EL (cell line): ENCODE data around the gene METTL8.
A peak's percentile ranks its signal among the peaks of the same experiment; 100 is the strongest.
"Not testable (repeated sequence)": the region's sequence is repeated elsewhere in the genome, so short reads cannot be mapped to it uniquely, and the experiment has no call there.

Source experiments
- DNase-seq: peaks from one replicate; pipeline ENCODE4 v3.0.0-alpha.2; 2016

METTL8 gene

GRCh38 chr2:171401947-171402346 is 31.8 kb downstream of the METTL8 start:
- no peak for DNase-seq

GRCh38 chr2:171400395-171400794 is 33.4 kb downstream of the METTL8 start:
- no peak for DNase-seq

GRCh38 chr2:171399292-171399691 is 34.5 kb downstream of the METTL8 start:
- DNase-seq, result no peak

- DNase-seq, result no peak
These were observed 39.5 kb downstream of the METTL8 start for GRCh38 chr2:171394164-171394740.

GRCh38 chr2:171393487-171393886 is 40.3 kb downstream of the METTL8 start:
- DNase-seq, result no peak

- DNase-seq, result no peak
These were observed 42.3 kb downstream of the METTL8 start for GRCh38 chr2:171391532-171391931.

GRCh38 chr2:171390941-171391516 is 42.8 kb downstream of the METTL8 start:
- peak; percentile 72 for DNase-seq

GRCh38 chr2:171389780-171390179 is 44.0 kb downstream of the METTL8 start:
- no peak for DNase-seq

GRCh38 chr2:171389325-171389724 is 44.5 kb downstream of the METTL8 start:
- DNase-seq, result no peak

GRCh38 chr2:171387052-171387451 is 46.7 kb downstream of the METTL8 start:
- DNase-seq, result no peak

- DNase-seq, result no peak
These were observed 47.2 kb downstream of the METTL8 start for GRCh38 chr2:171386627-171387026.

GRCh38 chr2:171383134-171383533 is 50.7 kb downstream of the METTL8 start:
- DNase-seq, result no peak

GRCh38 chr2:171382175-171382574 is 51.6 kb downstream of the METTL8 start:
- not testable (repeated sequence) for DNase-seq

- not testable (repeated sequence) for DNase-seq
These were observed 55.9 kb downstream of the METTL8 start for GRCh38 chr2:171377852-171378251.

GRCh38 chr2:171367692-171368091 is 66.1 kb downstream of the METTL8 start:
- no peak for DNase-seq

GRCh38 chr2:171365778-171366177 is 68.0 kb downstream of the METTL8 start:
- no peak for DNase-seq

- peak; percentile 54 for DNase-seq
These were observed 68.6 kb downstream of the METTL8 start for GRCh38 chr2:171365232-171365631.

GRCh38 chr2:171362396-171362795 is 71.4 kb downstream of the METTL8 start:
- no peak for DNase-seq

GRCh38 chr2:171360905-171361304 is 72.9 kb downstream of the METTL8 start:
- DNase-seq, result no peak

- not testable (repeated sequence) for DNase-seq
These were observed 80.0 kb downstream of the METTL8 start for GRCh38 chr2:171353746-171354145.

- DNase-seq, result no peak
These were observed 85.7 kb downstream of the METTL8 start for GRCh38 chr2:171348056-171348455.

- peak; percentile 91 for DNase-seq
These were observed 86.2 kb downstream of the METTL8 start for GRCh38 chr2:171347591-171348032.

- DNase-seq, result no peak
These were observed 86.8 kb downstream of the METTL8 start for GRCh38 chr2:171346723-171347557.
